HG03460 (cell line): ENCODE data around the gene DBH.
"Not testable (repeated sequence)": the region's sequence is repeated elsewhere in the genome, so short reads cannot be mapped to it uniquely, and the experiment has no call there.

ENCODE experiments used
- ATAC-seq: cut with Tn5 transposase; IDR thresholded peaks from one replicate; pipeline ENCODE4 v1.9.1; 2021; ENCODE audit not compliant: unreplicated experiment

Gene DBH

DNA sequence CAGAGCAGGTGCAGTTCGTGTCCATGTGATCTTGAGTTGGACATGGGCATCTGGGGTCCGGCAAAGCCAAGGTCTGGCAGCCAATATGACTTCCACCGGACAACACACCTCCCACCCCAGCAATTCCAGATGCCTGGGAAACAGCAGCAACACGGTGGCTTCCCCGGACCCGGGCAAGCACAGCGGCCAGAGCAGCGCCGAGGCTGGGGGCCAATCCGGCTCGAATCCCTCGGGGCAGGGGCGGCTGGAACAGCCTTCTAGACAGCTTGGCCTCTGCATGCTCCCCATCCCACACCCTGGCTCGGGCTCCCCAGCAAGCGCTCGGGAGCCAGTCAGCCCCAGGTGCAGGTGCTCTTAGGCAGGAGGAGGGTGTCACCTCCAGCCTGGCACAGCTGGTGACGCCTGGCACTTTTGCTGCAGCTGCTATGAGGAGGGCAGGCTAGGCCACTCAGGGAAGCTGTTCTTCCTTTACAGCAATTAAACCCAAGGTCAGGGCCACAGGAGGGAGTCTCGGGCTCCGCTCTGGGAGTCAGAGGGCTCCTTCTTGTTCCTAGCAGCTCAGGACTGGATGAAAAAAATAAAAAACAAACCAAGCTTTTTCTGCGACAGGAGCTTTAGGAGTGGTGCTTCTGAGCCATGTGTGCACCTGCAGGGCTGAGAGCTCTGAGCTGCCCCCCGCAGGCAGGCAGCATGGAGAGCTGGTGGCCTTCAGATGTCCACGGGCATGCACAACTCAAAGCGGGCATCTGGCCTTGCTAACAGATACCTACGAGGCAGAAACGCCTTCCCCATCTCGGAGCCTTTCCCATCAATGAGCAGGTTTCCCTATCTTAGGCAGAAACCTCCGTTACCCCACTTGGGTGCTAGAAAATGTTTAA, 28.2 kb downstream of the DBH start:
- no peak for ATAC-seq

DNA sequence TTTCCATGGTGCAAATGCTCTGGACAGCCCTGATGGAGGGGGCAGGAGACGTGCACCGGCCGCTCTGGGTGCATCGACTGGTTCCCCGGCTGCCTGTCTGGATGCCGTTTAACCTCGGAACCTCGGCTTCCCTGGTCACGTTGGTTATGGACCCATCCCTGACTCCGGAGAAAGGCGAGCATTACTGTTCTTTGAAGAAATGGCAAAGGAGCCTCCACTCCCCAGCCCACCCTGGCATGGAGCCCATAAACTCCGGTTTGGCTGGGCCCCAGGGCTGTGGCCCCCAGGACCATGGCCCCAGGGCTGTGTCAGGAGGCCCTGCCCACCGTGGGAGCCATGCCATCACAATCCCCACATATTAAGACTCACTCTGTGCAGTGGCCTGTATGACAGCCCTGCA, 28.9 kb downstream of the DBH start:
- ATAC-seq: no peak

DNA sequence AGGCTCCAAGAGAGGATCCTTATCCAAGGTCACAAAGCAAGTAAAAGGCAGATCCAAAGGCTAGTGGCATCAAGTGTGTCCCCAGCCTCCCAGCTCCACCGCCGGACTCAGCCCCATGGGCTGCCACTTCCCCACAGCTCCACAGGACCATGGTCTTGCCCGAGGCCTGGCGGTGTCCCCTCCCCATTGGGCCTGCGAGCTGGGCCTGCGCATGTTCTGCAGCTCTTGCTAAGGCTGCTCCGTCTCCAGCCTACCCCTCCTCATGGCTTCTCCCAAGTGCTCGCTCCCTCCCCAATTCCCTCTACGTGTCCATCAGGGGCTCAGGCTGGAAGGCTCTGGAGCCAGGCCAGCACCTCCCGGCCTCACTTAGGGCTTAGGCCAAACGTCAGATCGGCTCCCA, 29.4 kb downstream of the DBH start:
- ATAC-seq: no peak

DNA sequence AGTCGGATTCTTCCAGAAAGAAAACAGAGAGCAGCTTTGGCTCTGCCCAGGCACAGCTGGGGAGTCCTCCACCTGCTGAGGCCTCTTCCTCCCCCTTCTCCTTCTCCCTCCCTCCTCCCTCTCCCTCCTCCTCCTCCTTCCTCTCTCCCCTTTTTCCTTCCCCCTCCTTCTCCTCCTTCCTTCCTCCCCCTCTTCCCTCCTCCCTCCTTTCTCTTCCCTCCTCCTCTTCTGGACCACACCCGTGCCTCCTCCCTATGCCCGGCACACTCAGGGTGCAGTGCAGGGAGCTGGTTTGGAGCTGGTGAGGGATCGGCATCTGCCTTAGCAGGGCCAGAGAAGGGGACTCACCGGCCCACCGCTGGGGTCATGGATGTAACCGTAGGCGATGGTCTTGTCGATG, 30.2 kb downstream of the DBH start:
- ATAC-seq: no peak

DNA sequence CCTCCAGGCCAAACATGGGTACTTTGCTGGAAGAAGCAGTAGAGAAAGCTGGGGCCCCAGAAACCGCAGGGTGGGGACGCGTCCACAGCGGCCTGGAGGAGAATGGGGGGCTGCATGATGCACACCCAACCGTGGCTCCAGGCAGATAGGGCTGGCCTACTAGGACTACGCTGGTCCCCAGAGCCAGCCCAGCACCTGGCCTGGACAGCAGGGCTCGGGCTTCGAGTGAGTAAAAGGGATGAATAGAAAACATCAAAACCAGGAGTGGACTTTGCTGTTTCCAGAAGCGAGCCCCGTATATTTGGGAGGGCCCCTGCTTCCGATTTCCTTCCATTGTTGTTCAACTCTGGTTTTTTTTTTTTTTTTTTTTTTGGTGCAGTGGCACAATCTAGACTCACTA, 30.7 kb downstream of the DBH start:
- no peak for ATAC-seq

DNA sequence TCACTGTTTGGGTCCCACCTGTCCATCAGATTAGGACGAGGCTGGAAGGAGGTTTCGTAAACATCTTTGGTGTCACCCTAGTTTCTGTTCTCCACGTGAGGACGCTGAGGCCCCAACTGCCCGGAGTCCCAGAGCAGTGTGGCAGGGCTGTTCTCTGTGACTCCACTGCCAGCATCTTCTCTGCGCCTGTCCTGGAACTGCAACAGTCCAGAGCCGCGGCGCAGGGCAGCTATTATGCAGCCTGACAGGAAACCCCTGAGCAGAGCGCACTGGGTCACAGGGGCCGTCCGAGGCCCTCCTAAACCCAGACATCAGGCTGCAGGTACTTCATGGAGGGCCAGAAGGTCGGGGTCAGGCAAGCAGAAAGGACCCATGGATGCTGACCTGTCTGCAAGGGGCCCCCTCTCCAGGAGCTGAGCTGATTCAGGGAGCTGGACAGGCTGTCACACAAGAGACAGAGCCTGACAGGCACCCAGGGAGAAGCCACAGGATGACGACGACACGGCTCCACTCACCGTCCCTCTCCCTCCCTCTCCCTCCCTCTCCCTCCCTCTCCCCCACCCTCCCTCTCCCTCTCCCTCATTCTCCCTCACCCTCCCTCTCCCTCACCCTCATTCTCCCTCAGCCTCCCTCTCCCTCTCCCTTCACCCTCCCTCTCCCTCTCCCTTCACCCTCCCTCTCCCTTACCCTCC, 31.7 kb downstream of the DBH start:
- no peak for ATAC-seq

DNA sequence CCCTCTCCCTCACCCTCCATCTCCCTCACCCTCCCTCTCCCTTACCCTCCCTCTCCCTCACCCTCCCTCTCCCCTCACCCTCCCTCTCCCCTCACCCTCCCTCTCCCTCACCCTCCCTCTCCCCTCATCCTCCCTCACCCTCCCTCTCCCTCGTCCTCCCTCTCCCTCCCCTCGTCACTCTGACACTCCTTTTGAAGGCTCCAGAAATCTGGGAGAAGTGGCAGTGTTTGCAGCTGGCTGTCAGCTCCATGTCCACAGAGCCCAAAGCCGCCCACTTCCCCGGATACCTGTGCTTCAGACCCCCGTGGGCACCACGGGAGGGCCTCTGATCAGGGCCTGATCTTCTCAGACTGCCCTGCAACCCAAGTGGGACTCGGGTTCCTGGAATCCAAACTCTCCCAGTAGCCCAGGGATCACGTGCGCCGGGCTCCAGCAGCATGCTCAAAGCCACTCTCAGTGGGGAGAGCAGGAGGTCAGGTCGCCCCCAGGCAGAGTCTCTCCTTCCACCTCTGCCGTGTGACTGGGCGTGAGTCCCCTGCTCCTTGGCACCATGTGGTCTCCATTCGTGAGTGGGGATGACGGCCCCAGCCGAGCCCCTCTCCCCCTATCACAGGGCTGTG, 33.1 kb downstream of the DBH start:
- no peak for ATAC-seq

DNA sequence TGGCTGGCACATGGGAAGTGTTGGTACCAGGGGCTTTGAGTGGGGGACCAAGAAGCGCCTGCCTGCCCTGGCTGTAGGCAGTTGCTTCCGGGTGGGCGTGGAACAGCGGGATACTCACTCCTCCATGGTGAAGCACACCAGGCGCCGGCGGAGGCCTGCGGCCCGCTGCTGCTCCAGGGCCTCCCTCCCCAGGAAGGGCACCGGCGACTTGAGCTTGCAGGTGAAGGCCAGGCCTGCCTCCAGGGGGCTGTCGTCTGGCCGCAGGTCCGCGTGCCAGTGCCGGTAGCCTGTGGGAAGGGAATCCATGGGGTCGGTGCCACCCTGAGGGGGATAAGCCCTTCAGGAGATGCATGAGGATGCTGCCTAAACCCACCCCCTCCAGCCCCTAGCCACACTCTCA, 34.3 kb downstream of the DBH start:
- ATAC-seq: no peak

DNA sequence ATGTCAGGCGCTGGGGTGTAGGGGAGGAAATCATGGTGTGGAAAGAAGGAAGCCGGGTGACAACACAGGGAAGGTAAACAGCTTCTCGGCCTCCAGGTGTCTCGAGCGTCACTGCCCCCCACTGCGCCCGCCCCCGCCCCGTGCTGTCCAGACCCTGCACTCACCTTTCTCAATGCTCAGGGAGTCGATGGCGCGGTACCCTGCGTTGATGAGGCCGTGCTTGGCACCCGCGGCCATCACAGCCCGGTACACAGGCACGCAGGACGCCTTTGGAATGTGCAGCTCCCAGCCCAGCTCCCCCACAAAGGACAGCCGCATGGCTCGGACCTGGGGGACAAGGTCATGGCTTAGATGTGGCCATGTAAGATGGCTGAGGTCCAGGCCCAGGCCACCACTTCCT, 35.2 kb downstream of the DBH start:
- no peak for ATAC-seq

DNA sequence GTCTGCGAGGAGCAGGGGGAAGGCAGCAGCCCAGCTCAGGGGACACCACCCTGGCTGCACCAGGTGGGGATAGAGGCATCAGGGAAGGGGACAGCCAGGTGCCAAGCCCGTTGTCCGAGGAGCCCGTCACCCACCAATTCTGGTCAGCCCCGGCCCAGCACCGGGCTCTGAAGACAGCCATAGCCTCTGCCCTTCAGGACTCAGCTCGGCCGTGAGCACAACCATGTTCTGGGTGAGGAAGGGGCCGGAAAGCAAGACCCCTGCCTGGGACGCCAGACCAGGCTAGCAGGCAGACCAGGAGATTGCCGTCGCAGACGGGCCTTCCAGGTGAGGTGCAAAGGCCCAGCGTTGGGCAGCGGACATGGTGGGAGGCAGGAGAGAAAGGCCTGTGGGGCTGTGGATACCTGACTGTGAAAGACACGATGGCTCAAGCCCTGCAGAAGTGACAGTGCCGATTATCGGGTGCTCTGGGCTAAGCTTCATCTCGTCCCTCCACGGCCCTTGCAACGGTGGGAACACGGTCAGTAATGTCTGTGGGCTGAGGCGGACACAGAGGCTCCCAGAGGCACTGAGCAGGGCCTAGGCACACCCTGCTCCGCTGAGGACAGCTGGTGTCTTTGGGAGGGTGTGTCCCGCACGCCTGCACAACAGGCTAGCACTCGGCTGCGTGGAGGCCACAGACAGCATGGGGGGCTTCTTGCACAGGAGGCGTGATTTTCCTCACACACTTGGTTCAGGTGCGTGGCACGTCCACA, 36.5 kb downstream of the DBH start:
- no peak for ATAC-seq

DNA sequence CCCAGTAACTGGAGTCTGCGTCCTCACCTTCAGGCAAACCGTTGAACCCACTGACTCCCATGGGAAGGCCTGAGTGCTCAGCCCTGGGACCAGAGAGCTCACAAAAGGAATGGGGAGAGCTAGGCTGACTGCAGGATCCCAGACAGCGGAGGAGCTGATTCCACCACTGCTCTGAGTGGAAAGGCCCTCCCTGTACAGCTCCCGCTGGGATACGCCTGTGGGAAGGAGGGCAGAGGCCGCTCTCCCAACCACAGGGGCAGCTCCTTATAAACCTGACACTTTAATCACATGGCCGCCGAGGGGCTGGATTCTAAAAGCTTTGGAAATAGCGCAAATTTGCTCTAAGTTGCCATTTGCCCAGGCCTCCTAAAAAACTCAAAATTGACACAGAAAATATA, 37.1 kb downstream of the DBH start:
- no peak for ATAC-seq

DNA sequence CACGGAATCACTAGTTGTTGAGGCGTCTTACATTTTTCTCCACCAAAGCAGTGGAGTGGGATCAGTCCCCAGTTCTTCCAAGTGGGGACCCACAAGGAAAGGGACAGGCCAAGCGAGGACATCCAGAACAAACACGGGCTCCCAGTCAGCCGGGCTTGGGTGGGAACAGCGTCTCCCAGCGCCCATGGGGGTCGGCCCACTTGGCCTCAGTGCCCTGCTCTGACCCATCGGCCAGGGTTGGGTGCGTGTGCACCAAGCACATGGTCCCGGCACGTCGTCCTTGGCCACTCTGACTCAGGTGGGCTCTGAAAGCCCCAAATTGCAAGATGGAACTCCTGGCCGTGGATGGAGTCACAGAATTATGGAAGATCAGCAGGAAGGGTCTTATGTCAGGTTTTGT, 37.9 kb downstream of the DBH start:
- no peak for ATAC-seq

DNA sequence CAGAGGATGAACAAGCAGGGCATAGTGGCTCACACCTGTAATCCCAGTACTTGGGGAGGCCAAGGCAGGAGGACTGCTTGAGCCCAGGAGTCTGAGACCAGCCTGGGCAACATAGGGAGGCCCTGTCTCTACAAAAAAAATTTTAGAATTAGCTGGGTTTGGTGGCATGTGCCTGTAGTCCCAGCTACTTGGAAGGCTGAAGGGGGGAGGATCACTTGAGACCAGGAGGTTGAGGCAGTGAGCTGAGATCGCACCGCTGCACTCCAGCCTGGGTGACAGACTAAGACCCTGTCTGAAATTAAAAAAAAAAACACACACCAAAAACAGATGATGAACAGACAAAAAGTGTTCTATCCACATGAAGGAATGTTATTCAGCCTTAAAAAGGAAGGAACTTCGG, 39.6 kb downstream of the DBH start:
- ATAC-seq: not testable (repeated sequence)

DNA sequence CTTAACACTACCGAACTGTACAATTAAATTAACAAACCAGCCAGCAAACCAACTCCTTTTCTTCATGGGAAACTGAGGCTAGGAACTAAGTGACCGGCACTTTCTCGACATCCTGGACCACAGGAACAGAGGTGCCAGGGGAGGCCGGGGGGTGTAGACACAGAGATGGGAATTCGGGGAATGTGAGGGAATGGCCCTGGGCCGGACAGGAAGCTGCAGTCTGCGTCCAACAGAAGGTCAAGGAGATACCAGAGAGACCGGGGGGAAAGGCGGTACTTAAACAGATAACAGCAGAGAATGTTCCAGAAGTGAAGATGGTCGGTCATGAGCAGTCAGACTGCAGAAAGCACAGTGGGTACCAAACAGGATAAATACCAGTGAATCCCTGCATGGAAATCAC, 40.3 kb downstream of the DBH start:
- ATAC-seq: no peak

DNA sequence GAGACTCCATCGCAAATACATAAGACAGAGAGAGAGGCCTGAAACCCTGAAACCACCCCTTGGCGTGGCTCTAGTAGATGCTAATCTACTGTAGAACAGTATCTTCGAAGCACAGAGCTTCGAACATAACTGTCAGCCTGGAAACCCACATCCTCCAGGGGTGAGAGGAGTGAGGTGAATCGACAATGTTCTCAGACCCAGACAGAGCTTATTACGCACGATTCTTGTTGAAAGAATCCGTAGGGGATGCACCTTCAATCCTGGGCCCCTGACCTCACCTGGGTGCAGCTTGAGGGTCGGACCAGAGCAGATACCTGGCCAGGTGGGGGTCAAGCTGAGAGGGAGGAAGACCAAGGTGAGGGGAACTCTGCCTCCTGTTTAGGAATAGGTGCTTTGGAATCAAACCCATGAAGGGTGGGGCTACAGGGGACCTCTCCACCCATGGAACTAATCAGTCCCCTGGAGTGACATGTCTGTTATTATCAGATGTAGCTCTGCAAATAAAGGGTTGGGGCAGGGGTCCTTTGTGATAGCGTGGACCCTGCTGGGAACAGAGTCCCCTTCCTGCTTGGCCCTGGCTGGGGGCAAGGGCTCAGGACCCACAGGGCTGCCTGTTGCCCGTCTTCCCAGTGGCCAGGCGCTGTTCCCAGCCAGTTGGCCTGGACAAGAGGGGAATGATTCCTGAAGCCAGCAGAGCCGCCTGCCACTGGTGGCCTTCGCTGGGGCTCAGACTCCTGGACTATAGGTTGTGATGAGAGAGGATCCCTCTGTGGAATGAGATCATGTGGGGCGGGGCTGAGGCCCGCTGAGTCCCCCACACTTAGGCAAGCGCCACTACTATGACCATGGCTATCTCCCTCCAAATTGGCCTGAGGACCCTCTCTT, 41.2 kb downstream of the DBH start:
- no peak for ATAC-seq

DNA sequence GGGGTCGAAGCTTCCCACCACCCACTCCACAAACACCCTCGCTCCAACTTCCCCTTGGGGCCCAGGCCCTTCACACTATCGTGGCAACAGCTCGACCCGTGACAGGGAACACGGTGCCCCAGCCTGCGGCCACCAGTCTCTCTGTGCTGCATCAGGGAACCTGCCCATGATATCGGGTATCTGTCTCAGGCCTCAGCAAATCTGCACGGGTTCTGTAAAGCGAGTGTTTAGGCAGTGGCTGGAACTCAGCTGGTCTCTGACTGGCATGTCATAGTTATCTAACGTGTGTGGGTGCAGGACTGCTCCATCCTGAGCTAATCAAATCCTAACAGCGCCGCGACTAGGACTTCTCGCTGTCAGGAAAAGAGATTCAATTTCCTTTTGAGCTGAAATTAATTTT, 42.9 kb downstream of the DBH start:
- no peak for ATAC-seq

DNA sequence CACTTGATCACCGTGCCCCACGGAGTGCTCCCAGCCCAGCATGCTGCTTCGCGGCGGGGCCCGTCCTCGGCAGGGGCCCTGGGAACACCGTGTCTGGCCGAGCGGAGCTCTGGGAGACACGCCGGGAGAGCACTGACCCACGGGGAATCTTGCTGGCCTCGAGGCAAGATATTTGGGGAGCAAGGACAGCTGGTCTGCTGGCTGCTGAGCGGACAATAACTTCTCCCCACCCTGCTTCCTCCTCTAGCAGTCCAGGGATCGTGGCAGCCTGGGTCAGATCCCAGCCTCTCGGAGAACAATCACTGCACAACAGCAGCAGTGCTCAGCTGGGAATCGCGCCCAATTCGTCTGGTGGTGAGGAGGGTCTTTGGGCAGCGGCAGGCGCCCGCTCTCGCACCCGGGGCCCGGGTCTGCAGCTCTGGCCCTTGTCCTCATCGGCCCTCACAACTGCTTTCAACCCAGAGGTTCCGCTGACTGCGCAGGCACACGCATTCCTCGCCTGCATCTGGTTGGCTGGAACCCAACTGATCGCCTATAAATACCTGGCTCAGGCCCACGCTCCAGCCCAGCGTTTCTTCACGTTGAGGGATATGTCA, 43.4 kb downstream of the DBH start:
- ATAC-seq: no peak

DNA sequence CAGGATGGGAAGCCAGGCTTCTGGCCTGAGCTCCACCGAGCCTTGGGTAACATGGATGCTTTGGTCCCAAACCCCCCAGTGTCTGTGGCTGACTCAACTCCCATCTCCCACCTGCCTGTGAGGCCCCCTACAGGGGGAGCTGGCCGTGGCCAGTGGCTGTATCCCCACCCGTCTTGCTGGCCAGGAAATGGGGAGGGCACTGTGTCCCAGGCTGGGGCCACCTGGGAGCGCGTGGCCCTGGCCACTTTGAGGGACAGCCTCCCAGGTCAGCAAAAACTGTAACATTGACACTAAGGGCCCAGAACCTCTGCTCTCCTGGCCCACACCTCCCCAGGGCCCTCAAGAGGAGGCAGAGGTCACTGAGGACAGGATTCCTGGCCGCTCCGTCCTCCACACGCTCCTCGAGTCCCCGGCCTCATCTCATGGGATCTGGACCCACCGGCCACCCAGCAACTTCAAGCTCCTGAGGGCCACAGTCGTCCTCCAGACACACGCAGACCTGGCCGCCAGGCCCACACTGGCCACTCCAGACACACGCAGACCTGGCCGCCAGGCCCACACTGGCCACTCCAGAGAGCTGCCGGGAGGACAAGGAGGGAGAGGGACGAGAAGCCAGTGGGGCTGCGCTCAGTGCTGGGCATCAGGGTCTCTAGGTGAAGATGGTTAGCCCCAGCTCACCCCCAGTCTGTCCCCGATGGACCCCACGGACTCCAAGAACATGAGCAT, 44.2 kb downstream of the DBH start:
- ATAC-seq: no peak

DNA sequence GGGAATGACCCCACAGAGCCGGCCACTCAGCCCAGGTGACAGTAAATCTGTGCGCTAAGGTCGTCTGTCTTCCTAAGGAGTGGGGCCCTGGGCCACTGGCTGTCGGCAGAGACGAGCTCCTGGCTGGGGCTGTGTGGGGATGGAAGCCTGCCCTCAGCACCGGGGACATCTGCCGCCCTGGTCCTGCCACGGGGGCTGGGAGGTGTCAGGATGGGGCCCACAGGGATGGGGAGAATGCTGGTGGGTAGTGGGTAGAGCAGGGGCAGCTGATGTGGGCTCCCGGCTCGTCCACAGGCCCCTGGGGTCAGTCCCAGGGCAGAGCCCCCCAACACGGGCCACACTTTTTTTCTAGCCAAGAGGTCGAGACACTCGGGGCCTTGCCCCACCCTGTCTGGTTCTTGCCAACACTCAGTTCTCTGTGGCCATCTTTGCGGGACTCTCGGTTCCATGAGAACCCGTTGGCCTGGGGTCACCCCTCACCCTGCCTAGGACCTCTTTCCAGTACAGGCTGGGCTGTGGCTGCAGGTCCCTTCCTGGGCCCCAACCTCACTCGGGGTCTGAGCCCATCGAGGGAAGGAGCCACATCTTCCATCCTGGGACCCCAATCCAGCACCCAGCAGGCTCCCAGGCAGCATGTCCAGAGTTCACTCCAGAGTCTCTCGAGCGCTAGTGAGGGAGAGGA, 45.0 kb downstream of the DBH start:
- ATAC-seq: no peak
